GM12875 (cell line): ENCODE measurements around the gene ZNF236.
A peak's percentile ranks its signal among the peaks of the same experiment; 100 is the strongest.

Experiments used
- H3K4me3 ChIP-seq: one replicate; pipeline ENCODE4 v1.5.1; 2011; ENCODE audit warnings: low read depth, low read length, control low read depth
- TF ChIP-seq, protein P1 (sequence below): IDR thresholded peaks from 2 replicates; pipeline ENCODE4 v1.5.1; 2011; ENCODE audit warnings: low read depth, mild to moderate bottlenecking, control low read depth, inconsistent platforms, low read length, moderate library complexity, borderline replicate concordance; ENCODE audit not compliant: insufficient read depth

ZNF236 gene

GRCh38 chr18:76821875-76822505 is 367 bp upstream of the ZNF236 start:
- peak overlapping the region; percentile 84 for H3K4me3 ChIP-seq
- TF ChIP-seq, protein P1, sequence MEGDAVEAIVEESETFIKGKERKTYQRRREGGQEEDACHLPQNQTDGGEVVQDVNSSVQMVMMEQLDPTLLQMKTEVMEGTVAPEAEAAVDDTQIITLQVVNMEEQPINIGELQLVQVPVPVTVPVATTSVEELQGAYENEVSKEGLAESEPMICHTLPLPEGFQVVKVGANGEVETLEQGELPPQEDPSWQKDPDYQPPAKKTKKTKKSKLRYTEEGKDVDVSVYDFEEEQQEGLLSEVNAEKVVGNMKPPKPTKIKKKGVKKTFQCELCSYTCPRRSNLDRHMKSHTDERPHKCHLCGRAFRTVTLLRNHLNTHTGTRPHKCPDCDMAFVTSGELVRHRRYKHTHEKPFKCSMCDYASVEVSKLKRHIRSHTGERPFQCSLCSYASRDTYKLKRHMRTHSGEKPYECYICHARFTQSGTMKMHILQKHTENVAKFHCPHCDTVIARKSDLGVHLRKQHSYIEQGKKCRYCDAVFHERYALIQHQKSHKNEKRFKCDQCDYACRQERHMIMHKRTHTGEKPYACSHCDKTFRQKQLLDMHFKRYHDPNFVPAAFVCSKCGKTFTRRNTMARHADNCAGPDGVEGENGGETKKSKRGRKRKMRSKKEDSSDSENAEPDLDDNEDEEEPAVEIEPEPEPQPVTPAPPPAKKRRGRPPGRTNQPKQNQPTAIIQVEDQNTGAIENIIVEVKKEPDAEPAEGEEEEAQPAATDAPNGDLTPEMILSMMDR: no peak

GRCh38 chr18:76823161-76823538 is 793 bp downstream of the ZNF236 start:
- TF ChIP-seq, protein P1: no peak

DNA sequence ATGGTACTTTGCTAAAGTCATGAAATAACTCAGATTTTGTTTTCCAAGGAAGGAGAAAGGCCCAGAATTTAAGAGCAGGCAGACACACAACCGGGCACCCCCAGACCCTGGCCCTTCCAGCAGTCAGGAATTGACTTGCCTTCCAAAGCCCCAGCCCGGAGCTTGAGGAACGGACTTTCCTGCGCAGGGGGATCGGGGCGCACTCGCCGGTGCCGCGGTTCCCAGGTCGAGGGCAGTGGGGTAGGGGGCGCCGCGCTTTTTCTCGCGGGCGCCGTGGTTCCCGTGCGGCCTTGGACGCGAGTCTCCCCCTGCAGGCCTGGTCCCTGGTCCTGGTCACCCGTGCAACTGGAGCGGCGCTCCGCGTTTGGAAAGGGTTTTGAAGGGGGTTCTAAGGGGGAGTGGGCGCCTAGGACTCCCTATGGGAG is 1.2 kb downstream of the ZNF236 start:
- peak overlapping the region; percentile 84 for H3K4me3 ChIP-seq
- TF ChIP-seq, protein P1: peak; percentile 25; the same call in 1 of the 2 replicates

More at GRCh38 chr18:76823161-76823538, 793 bp downstream of the ZNF236 start:
- H3K4me3 ChIP-seq: peak overlapping the region; percentile 84

- TF ChIP-seq, protein P1: no peak
- H3K4me3 ChIP-seq: peak overlapping the region; percentile 84
Observed at GRCh38 chr18:76824145-76824676, 1.9 kb downstream of the ZNF236 start.

DNA sequence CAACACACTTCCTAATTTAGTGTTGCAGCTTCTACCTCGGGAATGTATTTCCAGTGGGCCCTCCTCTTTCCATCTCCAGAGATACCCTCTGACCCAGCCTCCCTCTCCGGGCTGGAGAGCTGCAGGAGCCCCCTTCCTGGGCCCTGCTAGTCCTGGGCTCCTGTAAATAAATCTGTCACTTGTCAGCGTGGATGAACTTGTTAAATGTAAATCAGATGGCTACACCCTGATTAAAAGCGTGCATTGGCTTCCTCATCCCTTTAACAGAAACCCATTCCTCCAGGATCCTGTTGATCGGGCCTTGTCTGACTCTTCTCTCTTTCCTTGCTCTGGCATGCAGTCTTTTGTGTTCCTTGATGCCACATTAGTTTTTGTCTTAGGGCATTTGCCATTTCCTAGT is 2.4 kb downstream of the ZNF236 start:
- no peak overlapping the region for H3K4me3 ChIP-seq
- TF ChIP-seq, protein P1: no peak

DNA sequence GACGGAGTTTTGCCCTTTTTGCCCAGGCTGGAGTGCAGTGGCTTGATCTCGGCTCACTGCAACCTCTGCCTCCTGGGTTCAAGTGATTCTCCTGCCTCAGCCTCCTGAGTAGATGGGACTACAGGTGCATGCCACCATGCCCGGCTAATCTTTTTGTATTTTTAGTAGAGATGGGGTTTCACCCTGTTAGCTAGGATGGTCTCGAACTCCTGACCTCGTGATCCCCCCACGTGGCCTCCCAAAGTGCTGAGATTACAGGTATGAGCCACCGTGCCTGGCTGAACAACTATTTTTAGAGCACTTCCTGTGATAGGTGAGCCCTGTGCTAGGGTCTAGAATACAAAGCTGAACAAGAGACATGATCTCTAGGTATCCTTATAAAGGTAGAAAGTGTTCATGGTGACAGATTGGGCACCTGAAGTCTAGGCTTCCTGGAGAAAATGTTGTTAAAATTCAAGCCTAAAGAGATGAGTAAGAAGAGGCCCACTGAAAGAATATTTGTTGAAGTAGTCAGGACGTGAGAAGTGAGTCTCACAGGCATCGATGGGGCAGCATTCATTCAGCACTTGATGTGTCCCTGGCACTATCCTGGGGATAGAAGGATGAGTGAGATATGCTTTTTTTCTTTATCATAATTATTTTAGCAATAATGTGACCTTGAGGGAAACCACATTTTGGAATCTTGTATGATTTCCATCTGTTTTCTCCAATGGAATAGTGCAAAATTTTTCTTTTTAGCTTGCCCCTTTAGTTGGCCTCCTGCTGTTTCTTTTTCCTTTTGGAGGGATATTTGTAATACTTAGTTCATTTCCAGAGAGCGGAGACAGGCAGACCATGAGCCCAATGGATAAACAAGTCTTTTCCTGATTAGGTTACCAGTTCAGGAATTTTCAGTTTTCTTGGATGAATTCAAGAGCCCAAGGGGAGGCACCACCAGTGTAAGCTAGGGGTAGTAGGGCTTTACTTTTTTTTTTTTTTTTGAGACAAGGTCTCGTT is 5.1 kb downstream of the ZNF236 start:
- TF ChIP-seq, protein P1: no peak
- H3K4me3 ChIP-seq: no peak overlapping the region

GRCh38 chr18:76834379-76834778 is 12.0 kb downstream of the ZNF236 start:
- no peak overlapping the region for H3K4me3 ChIP-seq
- TF ChIP-seq, protein P1: no peak
